HG02623 (cell line): Measurements from ENCODE around the gene SPINK4.

ENCODE experiments used
- ATAC-seq: cut with Tn5 transposase; IDR thresholded peaks from one replicate; pipeline ENCODE4 v1.9.1; 2021; ENCODE audit warnings: moderate library complexity; ENCODE audit not compliant: unreplicated experiment

SPINK4 gene

DNA sequence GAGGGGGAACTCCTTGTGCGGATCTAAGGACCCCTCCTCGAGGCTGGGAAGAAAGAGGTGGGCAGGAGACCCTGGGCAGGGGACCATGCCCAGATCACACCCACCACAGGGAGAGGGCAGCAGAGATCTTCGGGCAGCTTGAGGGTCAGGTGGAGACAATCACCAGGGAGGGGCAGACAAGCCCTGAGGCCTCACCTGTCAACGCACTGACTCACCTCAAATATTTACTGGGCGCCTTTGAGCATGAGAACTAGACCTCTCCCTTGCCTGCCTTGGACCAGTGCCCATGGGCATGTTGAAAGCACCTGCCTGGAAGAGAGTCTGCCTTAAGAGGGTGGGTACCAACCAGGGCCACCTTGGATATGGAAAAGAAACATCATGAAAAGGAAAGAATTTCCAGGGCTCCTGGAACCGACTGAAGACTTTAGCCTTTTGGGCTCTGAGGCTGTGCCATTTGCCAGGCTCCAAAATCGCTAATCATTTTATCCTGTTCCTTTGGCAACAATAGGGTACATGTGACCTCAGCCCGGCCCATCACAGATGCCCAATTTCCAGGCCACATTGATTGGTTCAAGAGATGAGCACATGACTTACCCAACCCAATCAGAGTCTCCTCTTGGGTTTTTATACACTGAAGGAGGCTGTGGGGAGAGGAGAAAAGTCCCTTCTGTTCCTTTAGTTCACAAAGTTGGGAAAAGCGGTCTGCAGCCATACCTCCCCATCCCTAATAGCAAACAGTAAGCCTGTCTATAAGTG is 10.4 kb upstream of the SPINK4 start:
- ATAC-seq, result no peak

DNA sequence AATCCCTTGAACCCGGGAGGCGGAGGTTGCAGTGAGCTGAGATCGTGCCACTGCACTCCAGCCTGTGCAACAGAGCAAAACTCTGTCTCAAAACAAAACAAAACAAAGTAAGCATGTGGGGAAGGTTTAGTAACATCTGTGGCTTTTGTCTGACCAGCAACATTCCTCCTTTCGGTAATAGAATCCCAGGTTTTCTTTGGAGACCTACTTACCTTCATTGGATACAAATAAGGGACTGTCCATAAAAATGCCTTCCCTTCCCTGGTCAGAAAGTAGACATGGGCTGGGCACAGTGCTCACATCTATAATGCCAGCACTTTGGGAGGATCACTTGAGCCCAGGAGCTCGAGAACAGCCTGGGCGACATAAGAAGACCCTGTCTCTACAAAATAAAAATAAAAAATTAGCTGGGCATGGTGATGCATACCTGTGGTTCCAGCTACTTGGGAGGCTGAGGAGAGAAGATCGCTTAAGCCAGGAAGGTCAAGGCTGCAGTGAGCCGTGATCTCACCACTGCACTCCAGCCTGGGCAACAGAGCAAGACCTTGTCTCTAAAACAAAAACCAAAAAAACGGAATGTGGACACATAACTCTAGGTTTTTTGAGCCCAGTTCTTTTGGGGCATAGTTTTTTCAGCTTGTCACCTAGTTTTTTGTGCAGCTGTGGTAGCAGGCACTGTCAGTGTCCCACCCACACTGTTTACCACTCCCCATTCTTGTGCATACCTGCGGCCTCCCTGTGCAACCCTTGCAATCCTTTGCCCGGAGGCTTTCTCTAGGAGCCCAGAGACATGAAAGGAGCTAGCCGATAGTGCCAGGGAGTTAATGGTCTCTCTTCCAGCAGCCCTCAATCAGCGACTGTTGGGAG is 9.0 kb upstream of the SPINK4 start:
- ATAC-seq, result no peak

DNA sequence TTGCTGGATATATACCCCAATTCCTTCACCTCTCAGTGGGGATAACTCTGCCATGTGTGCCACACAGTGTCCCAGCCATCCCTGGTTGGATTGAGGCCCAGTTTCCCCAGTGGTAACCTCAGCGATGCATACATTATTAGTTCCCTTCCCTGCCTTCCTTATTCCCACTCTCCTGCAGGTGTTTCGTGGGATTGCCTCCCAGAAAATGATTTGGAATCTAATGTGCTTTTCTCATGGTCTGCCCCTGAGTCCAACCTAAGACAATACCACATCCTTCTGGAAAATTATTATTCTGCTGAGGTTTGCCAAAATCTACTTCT is 8.4 kb upstream of the SPINK4 start:
- ATAC-seq, result no peak

DNA sequence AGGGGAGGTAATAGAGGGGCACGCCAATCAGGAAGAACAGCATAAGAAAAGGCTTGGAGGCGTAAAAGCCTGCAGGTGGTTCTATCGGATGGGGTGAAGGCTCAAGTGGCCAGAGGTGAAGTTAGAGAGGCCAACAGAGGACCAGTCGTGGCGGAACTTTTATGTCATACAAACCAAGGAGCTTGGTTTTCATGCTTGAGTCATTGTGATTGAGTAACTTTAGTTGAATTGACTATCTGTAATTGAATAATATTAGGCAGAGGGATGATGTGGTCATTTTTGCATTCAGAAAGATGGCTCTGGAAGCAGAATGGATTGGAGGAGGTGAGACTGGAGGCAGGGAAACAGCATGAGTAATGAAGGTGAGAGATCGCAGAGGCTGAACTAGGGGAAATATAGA is 7.2 kb upstream of the SPINK4 start:
- ATAC-seq, result no peak

DNA sequence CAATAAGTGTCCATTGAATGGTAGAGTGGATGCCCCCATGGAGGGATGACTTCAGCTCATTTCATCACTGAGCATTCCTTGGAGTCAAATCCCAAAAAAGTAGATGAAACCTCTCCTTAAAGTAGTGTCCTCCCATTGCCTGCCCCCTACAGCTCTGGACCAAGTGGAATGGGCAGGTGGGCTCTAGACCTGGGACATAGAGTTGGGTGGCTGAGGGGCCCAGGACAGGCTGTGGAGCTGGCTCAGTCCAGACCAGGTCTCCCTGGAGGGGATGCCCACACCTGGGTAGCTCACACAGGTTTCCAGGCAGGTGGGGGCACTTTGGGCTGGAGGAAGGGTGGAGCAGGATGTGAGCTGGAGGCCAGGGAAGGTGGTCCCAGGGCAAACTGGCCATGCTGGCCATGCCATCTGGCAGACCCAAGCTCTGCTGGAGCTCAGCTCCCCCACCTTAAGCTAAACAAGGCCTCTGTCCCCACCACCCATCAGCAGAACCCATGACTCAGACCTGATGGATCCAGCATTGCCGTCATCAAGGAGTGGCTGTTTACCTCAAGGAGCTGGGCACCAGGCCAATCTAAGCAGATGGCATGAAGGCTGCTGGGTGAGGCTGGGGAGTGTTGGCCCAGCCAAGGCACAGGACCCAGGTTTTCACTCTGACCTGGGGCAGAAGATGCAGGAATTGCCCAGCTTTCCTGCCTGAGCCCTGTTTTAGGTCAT is 6.2 kb upstream of the SPINK4 start:
- ATAC-seq, result no peak

DNA sequence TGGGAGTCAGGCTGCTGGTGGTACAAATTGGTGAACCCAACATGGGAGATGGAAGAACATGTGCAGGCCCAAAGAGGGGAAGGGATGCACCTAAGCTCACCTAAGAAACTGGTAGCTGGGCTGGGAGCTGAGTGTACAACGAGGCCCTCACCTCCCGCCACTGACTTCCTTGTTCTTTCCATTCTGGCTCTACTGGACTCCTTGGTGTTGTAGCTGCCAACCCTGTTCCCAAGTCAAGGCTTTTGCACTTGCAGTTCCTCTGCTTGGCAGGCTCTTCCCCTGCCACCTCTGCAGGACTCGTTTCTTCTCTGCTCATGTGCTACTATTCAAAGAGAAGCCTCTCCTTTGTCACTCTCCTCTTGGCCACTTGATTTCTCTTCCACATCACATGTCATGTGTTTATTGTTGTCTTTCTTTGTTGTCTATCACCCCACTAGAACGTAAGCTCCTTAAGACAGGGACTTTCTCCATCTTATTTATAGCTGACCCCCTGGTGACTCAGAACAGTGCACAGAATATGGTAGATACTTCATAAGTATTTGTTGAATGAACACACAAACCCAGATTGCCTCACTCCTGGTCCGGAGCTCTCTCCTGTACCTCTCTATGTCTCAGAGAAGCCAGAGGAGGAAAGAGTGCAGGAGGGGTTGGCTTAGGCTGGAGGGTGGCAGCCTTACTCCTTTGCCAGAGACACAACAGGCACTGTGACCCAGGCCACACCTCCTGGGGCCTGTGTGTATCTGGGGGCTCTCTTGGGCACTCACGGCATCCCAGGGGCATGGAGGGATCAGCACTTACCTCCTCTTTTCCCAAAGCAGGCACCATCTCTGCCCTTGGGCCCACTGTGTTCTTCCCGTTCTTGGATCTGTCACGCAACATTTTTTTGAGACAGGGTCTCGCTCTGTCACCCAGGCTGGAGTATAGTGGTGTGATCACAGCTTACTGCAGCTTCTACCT is 5.2 kb upstream of the SPINK4 start:
- no peak for ATAC-seq

DNA sequence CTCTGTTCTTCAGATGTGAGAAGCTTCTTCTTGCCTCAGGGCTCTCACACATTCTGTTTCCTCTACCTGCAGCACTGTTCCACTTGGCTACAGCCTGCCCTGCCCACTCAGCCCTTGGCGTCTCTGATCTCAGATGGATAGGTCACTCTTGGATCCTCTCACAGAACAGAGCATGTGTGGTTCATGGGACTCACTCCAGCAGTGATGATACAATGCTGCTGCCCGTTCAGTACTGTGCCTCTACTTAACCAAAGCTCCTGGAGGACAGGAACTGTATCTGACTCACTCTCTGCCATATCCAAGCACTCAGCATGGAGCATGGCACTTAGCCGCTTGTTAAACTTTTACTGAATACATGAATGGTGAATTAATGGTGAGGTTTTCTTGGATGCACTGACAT is 3.4 kb upstream of the SPINK4 start:
- ATAC-seq, result no peak

DNA sequence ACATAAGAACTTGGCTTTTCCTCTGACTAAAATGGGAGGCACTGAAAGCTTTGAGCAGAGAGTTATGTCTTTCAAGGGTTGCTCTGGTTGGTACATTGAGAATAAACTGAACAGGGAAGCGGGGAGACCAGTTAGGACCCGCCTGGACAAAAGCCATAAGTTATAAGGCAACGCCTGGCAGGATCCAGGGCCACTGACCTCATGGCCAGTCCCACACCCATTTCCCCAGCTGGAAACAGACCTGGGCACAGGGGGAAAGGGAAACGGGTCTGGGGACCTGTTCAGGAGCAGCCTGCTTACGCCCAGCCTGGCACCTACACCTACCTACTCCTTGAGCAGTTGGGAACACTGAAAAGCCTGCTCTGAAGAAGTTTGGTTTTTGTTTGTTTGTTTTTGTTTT is 1.3 kb downstream of the SPINK4 start:
- ATAC-seq, result no peak

DNA sequence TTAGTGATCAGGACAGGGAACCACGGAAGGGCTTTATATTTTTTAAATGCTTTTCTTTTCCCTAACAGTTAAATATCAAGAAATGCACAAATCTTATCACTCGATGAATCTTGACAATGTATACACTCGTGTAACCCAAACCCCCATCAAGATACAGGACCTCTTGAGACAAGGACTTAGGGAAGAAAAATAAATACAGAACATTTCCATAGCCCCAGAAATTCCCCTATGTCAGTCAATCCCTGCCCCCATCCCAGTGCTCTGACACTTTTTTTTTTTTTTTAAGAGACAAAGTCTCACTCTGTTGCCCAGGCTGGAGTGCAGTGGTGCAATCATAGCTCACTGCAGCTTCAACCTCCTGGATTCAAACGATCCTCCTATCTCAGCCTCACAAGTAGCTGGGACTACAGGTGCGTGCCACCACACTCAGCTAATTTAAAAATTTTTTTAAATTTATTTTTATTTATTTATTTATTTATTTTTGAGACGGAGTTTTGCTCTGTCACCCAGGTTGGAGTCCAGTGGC is 2.7 kb downstream of the SPINK4 start:
- ATAC-seq, result no peak

DNA sequence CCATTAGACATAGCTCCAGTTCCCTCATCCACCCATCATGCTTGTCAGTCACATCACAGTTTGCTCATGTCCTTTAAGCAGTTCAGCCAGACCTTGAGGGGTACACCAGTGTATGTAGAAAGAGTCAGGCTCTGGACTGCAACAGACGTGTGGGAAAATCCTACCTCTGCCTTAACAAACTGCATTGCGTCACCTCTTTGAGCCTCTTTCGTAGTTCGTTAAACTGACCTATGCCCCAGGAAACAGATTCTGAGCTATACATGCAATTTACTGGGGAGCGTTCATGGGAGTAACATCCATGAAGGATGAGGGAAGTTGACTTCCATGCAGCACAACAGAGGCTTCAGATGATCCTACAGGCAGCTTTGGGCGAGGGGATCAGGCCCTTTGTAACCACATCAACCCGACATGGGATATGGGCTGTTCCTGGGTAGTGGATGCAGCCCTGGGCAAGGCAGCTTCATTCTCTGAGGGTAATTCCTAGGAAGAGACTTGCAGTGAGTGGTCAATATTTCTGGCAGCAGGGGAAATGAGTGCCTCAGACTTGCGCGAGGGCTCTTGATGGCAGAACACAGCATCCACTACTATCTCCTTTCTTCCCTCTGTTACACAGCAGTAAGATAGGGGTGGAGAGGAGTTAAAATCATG is 4.3 kb downstream of the SPINK4 start:
- ATAC-seq, result no peak

DNA sequence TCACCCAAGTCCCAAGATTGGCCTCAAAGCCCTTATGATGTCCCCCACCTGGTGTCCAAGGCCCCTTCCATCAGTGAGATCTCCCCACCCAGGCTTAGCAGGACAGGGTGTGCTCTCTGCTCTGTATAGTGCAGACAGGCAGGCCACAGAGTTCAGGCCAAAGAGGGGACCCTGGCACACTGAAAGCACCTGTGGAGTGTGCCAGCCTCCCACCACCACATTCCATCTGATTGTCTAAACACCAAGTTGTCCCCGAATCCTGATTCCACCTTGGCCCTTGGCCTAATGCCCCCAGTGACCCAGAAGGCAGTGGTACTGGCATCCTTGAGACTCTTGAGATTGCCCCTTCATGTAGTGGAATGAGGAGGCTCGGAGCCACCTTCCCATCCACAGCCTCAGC is 5.4 kb downstream of the SPINK4 start:
- no peak for ATAC-seq

DNA sequence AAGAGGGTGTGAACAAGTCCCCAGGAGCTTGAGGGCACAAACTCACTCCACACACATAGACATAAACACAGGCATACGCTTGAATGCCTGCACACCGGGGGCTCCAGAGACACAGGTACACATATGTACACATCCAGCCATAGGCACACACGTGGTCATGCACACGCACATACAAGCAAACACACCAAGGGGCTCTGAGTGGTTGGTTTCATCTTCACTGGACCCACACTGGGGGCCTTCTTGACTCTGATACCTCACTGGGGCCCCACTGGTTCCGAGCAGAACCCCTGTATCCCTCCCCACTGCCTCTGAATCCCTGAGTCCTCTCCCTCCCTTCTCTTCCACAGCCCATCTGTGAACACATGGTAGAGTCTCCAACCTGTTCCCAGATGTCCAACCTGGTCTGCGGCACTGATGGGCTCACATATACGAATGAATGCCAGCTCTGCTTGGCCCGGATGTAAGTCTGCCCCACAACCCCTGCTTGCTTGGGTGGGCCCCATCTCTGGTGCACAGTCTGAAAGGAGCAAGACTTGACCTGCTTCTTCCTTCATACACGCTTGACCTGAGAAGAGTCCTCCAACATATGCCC is 6.4 kb downstream of the SPINK4 start:
- ATAC-seq, result no peak

DNA sequence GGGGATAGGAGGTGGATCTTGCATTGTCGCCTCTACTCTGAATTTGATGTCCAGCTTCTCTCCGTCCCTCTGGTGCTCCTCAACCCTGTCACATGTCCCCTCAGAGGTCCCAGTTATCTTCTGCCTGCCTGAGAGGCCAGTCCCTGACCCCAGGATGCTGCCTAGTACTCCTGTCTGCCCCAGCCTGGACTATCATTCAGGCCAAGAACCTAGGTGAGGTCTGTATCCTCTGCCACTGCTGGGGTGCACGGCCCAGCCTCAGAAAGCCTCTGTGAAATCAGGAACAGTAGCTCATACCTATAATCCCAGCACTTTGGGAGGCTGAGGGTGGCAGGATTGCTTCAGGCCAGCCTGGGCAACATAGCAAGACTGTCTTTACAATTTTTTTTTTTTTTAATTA is 8.6 kb downstream of the SPINK4 start:
- no peak for ATAC-seq

DNA sequence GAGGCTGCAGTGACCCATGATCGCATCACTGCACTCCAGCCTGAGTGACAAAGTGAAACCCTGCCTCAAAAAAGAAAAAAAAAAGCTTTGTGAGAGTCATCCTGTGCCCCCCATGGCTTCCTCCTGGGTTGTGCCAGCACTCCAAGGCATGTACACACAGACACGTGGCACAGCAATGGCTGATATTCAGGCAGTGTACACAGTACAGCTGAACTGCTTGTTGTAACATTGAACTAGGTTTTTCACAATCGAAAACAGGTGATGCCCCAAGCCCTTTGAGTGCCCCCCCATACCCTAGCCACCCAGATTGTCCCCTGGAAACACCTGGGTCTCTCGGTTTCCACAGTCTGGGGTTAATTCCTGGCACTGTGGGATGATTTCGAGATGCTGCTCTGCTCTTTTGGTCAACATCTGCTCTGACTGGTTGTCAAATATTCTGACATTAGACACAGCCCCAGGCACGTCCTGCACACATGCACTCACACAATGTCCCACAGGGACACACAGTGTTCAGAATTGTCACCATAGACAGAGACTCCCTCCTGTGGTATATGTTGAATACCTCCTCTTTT is 9.2 kb downstream of the SPINK4 start:
- ATAC-seq, result peak; percentile 56

DNA sequence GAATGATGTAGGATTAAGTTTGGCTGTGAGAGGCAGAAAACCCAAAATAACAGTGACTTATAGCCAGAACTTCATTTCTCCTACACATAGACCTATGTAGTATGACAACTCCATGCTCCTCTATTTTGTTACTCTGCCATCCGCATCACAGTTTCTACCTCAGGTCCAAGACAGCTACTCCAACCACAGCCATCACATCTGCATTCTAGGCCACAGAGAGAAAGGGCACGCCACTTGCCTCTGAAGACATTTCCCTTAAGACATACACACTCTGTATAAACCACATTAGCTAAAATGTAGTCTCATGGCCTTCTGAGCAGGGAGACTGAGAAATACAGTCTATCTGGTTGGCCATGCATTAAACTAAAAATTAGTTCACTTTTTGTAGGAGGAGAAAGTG is 10.0 kb downstream of the SPINK4 start:
- ATAC-seq, result no peak

DNA sequence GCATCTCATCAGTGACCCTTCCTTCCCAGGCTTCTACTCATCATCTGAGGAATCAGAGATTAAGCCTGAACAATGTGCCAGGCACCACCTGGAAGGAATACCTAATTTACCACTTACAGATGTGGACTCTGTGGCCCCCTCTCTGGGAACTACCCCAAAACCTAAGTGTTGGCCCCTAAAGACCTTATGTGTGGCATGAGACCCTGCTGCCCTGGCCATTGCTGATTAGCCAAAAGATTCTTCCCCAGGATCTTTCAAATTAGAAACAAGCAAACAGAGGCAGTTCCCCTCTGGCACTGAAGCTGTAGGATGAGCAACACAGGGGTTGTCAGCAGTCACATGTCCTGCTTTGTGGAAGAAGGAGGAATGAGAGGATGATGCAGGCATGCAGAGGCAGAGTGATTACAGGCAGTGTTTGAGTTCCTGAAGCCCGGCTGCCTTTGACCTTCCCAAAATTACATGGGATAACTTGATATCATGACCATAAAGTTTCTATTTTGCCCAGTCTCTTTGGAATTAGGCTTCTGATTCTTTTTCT is 10.6 kb downstream of the SPINK4 start:
- no peak for ATAC-seq

DNA sequence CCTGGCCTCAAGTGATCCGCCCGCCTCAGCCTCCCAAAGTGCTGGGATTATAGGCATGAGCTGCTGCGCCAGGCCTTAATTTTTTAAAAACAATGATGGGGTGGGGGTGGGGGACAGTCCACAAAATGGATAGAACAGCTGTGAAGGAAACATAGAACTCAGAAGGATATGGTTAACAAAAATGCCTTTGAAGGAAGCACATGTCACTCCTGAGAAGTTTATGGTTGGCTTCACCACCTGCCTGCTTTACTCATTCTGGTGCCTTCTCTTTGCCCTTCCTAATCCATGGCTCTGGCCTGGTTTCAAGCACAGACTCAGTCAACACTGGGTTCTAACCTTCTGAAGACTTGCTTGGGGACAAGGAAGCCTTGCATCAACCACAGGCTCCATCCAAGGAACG is 14.2 kb downstream of the SPINK4 start:
- no peak for ATAC-seq

DNA sequence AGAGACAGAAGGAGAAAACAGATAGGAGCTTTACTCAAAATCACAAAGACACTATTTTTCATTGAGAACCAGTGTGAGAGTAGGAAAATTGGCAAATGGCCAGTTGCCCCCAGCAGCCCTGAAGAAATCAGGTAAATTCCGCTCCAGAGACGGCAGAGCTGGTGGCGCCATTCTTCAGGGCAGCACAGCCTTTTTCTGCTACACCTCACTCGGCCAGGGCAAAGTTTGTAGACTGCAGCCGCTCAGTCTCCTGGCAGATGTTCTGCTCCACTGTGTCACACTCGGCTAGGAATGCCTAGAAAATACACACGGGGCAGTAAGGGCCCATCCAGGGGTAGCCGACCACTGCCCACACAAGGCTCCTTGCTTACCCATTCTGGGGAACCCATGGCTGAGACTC is 15.0 kb downstream of the SPINK4 start:
- no peak for ATAC-seq

DNA sequence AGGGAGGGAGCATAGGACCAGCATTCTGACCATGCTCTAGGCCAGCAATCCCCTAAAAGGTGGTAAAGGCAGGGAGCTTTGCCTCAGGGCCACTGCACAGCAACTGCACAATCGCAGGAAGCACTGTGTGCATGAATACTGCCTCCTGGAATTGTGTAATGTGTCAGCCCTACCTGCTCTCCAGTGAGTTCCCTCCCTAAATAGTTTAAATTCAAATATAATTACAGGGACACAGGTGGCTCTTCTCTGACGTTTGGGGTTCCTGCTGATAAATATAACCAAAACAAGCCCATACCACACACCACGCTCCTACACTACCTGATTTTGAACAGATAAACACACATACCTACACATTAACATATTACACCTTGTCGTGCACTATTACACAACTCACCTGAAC is 15.5 kb downstream of the SPINK4 start:
- no peak for ATAC-seq
